Glutamatergic neuron (in vitro differentiated cells): ENCODE results near the gene RPL39L. TPM values are rescaled to one million over a fixed set of nuclear protein-coding genes. Genes with fewer than 3 reads are reported as not detected.

Experiments
- DNase-seq: peaks from one replicate; pipeline ENCODE4 v3.0.0; 2022
- H3K27ac Mint-ChIP-seq: one replicate; pipeline ENCODE4 v1.8.0; 2020; ENCODE audit warnings: mild to moderate bottlenecking, mixed read lengths, inconsistent platforms; ENCODE audit not compliant: unreplicated experiment
- H3K27me3 Mint-ChIP-seq: one replicate; pipeline ENCODE4 v1.8.0; 2020; ENCODE audit warnings: mild to moderate bottlenecking, moderate library complexity, mixed read lengths, inconsistent platforms; ENCODE audit not compliant: unreplicated experiment
- H3K36me3 Mint-ChIP-seq: one replicate; pipeline ENCODE4 v1.8.0; 2020; ENCODE audit warnings: mild to moderate bottlenecking, mixed read lengths, inconsistent platforms; ENCODE audit not compliant: unreplicated experiment
- H3K4me1 Mint-ChIP-seq: one replicate; pipeline ENCODE4 v1.8.0; 2020; ENCODE audit warnings: mild to moderate bottlenecking, low read depth, mixed read lengths, inconsistent platforms; ENCODE audit not compliant: unreplicated experiment
- H3K4me3 Mint-ChIP-seq: one replicate; pipeline ENCODE4 v1.8.0; 2020; ENCODE audit warnings: mild to moderate bottlenecking, mixed read lengths, inconsistent platforms; ENCODE audit not compliant: unreplicated experiment
- H3K9me3 Mint-ChIP-seq: one replicate; pipeline ENCODE4 v1.8.0; 2020; ENCODE audit warnings: mild to moderate bottlenecking, moderate library complexity, mixed read lengths, inconsistent platforms; ENCODE audit not compliant: unreplicated experiment
- long read RNA-seq: library from polyadenylated mRNA; unstranded; transcript quantifications from one replicate; pipeline ENCODE4 v2.0.0, GENCODE V29; 2020; ENCODE audit not compliant: unreplicated experiment
- total RNA-seq: library from RNA; stranded (reverse); fragmentation: NEBNext Ultra II Directional; extraction: Animal tissue kit (Norgen Biotek cat#: 25700); gene quantifications from one replicate; pipeline ENCODE4 v1.2.1, GENCODE V29; 2021; ENCODE audit not compliant: unreplicated experiment
- TF ChIP-seq, protein P1 (sequence below): fragments of 200-600 bp; sonication (generic); IDR thresholded peaks from one replicate; pipeline ENCODE4 v1.5.0; 2021; ENCODE audit not compliant: partially characterized antibody, unreplicated experiment

RPL39L gene
- total RNA-seq, result 15.1 TPM
- long read RNA-seq, transcript RPL39L-201 (3 exons, 756 nt), result major isoform, 8 of 10 reads
- long read RNA-seq, partial matches to known transcripts, result 0 of 10 reads
- long read RNA-seq, other reads (novel, unspliced or antisense), result 0 of 10 reads

DNA sequence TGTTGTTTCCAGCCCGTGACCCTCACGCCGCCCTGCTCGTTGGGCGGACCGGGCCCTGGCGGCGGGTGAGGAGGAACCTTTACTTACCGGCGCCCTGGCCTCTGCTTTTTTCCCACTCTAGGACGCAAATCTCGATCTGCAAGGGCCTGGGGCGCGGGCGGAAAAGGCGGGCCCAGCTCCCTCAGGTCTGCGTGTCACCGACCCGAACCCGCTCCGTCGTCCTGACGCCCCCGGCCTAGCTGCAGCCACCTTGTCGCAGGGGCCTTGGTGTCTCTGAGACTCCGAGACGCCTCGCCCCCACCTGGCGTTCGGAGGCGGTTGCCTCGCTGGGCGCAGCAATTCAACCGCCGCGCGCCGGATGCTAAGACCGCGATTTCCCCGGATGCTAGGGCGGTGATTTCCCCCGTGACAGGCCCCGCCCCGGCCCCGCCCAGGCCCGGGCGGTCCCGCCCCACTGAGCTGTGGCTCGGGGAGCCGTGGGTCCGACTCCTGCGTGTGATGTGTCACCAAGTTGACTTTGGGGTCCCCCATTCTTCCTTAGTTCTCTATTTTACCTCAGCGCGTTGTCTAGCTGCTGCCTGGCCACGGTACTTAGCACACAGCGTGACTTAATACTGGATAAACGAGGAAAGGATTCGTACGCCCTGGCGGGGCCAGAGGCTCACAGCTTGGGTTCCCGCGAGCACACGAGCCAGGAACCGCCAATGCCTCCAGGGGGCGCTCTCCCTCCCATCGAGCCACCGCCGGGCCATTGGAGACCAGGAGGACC, at the start of gene RPL39L:
Gene RPL39L, minus strand, starts transcription at position 371 of the 769 bp plus-strand sequence. CDS start 18,196 bp downstream, outside the sequence.
- H3K27ac Mint-ChIP-seq, result peak within 1 kb of the TSS; percentile 92
- DNase-seq, result peak; percentile 93
- H3K9me3 Mint-ChIP-seq, result peaks cover 6% of the 10 kb centered on the region
- H3K36me3 Mint-ChIP-seq, result peaks cover 22% of the 10 kb centered on the region
- H3K27me3 Mint-ChIP-seq, result peaks cover 4% of the 10 kb centered on the region
- TF ChIP-seq, protein P1, sequence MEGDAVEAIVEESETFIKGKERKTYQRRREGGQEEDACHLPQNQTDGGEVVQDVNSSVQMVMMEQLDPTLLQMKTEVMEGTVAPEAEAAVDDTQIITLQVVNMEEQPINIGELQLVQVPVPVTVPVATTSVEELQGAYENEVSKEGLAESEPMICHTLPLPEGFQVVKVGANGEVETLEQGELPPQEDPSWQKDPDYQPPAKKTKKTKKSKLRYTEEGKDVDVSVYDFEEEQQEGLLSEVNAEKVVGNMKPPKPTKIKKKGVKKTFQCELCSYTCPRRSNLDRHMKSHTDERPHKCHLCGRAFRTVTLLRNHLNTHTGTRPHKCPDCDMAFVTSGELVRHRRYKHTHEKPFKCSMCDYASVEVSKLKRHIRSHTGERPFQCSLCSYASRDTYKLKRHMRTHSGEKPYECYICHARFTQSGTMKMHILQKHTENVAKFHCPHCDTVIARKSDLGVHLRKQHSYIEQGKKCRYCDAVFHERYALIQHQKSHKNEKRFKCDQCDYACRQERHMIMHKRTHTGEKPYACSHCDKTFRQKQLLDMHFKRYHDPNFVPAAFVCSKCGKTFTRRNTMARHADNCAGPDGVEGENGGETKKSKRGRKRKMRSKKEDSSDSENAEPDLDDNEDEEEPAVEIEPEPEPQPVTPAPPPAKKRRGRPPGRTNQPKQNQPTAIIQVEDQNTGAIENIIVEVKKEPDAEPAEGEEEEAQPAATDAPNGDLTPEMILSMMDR, result peak; percentile 93
- H3K4me1 Mint-ChIP-seq, result peaks cover 1% of the 10 kb centered on the region
- H3K4me3 Mint-ChIP-seq, result peak within 1 kb of the TSS; percentile 93

DNA sequence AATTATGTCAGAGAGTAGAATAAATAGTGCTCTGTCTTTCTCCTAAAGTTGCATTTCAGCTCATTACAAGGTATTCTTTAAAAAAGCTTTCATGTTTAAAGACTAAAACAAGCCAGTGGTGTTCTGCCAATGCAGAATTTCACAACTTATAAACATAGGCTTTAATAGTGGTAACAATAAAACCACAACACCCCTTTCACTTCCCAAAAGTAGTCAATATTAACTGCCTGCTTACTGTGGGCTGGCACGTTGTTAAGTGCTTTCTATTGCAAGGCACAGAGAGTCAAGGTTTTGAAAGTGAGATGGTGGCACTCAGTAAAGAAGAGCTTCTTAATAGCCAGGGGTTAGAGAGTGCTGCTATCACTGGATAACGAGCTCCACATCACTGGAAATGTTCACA, 49.6 kb upstream of the RPL39L start:
- H3K27me3 Mint-ChIP-seq, result no peaks in the 10 kb centered on the region
- no peaks in the 10 kb centered on the region for H3K9me3 Mint-ChIP-seq
- H3K4me3 Mint-ChIP-seq, result no peak overlapping the region
- no peak overlapping the region for H3K27ac Mint-ChIP-seq
- no peak for DNase-seq
- no peaks in the 10 kb centered on the region for H3K4me1 Mint-ChIP-seq
- TF ChIP-seq, protein P1, result no peak
- H3K36me3 Mint-ChIP-seq, result no peaks in the 10 kb centered on the region

DNA sequence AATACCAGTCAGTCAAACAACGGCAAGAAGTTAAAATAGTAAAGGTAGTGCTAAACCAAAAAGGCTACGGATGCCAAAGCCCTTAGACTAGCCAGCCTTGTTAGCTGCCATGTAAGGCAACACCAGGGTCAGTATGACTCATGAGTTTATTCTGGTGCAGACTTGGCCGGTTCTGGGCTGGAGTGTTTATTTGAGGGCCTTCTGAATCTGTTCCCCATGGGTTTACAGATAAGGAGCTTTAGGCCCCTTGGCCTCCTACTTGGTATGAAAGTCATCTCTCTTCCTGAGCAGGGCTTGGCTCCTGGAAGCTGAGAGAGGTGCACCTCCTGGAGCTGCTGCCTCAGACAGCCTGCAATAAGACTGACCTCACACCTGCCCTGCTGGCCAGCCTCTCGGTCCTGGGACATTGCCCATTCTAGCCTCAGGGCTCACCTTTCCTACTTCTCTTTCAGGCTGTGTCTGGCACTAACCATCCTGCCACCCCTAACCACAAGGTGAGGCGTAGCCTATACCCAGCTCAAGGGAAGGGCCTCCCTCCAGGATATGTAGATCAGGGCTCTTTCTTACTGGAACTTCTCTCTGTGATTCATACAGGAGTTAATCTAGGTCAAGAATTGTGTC, 47.6 kb upstream of the RPL39L start:
- DNase-seq, result no peak
- TF ChIP-seq, protein P1, result no peak
- peaks cover 6% of the 10 kb centered on the region for H3K4me1 Mint-ChIP-seq
- no peak overlapping the region for H3K27ac Mint-ChIP-seq
- no peak overlapping the region for H3K4me3 Mint-ChIP-seq
- H3K9me3 Mint-ChIP-seq, result no peaks in the 10 kb centered on the region
- no peaks in the 10 kb centered on the region for H3K27me3 Mint-ChIP-seq
- no peaks in the 10 kb centered on the region for H3K36me3 Mint-ChIP-seq

DNA sequence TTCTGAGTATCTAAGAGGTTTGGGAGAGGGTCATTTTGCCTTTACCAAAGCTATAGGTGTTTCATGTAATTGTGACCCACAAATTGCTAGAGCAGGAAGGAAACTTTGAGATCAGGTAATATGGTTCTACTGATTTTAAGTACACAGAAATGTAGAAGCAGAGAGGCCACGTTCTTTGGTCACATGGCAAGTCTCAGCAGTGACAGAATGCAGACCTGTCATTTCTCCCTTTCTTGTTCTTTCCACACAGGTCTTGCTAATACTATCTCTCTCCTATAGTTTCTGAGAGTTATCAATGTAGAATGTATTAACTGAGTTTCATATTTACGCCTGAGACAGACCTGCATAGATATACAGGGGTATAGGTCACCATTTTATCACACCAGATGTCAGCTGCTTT, 47.1 kb upstream of the RPL39L start:
- no peak for DNase-seq
- Mint-ChIP-seq H3K4me3 (no peak overlapping the region), H3K36me3 (no peaks in the 10 kb centered on the region), H3K27ac (no peak overlapping the region), H3K9me3 (no peaks in the 10 kb centered on the region), H3K4me1 (peaks cover 6% of the 10 kb centered on the region), H3K27me3 (no peaks in the 10 kb centered on the region)
- TF ChIP-seq, protein P1, result no peak

DNA sequence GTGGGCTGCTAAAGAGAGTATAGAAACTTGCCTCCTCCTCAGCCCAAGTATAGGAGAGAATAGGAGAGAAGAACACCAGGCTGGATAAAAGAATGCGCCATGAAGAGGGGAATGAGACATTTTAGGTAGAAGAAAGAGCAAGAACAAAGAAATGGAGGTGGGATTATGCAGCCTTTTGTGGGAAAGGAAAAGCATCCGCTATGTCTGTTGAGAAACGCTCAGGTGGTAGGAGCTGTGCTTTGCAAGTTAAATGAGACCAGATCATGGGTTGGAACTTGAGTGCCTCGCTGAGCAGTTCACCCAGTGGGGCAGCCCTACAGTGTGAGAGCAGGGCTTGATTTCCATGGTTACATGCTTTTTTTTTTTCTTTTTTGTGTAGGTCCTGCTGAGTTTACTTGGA, 46.5 kb upstream of the RPL39L start:
- H3K4me1 Mint-ChIP-seq, result peaks cover 6% of the 10 kb centered on the region
- no peaks in the 10 kb centered on the region for H3K27me3 Mint-ChIP-seq
- H3K4me3 Mint-ChIP-seq, result no peak overlapping the region
- H3K36me3 Mint-ChIP-seq, result no peaks in the 10 kb centered on the region
- no peak overlapping the region for H3K27ac Mint-ChIP-seq
- H3K9me3 Mint-ChIP-seq, result no peaks in the 10 kb centered on the region
- TF ChIP-seq, protein P1, result no peak
- DNase-seq, result no peak
